Body of pancreas (tissue), 4 donors: ENCODE measurements around the gene MAEA. TPM values are rescaled to one million over a fixed set of nuclear protein-coding genes. Genes with fewer than 3 reads are reported as not detected.

Source experiments
- ATAC-seq: fragments of 150-250 bp; one replicate; pipeline ENCODE4 v1.9.1; 2016
- DNase-seq, 4 donors: peaks; one replicate each; pipeline ENCODE4 v3.0.0-alpha.2; 2019
- H3K27ac ChIP-seq, 4 donors: fragments of 200-600 bp; sonication (generic); 1 replicate in 3 of 4; 2 replicates in 1 of 4; pipeline versions ENCODE4 v1.5.1 to v1.6.1; 2016 to 2019; ENCODE audit warnings: mild to moderate bottlenecking in 1 of 4, mixed read lengths in 1 of 4, moderate library complexity in 1 of 4
- H3K27me3 ChIP-seq, 2 donors: fragments of 200-600 bp; sonication (generic); one replicate each; pipeline ENCODE4 v1.6.0; 2016; ENCODE audit warnings: mild to moderate bottlenecking in 1 of 2
- H3K36me3 ChIP-seq, 2 donors: fragments of 200-600 bp; sonication (generic); replicated peaks in 1 of 2; 2 replicates each; pipeline ENCODE4 v1.5.1; 2016; ENCODE audit warnings: low read depth in 2 of 2; ENCODE audit not compliant: insufficient read depth in 1 of 2
- H3K4me1 ChIP-seq: fragments of 200-600 bp; sonication (generic); one replicate; pipeline ENCODE4 v1.6.0; 2016
- H3K4me3 ChIP-seq, 2 donors: fragments of 200-600 bp; sonication (generic); 1 replicate in 1 of 2; 2 replicates in 1 of 2; pipeline ENCODE4 v1.5.1; 2016 to 2019
- H3K9me3 ChIP-seq, 3 donors: fragments of 200-600 bp; sonication (generic); 1 replicate in 2 of 3; 2 replicates in 1 of 3; pipeline ENCODE4 v1.5.1; 2016
- POLR2A ChIP-seq, 3 donors: fragments of 450-650 bp; IDR thresholded peaks; one replicate each; pipeline ENCODE4 v1.6.1; 2016; ENCODE audit warnings: antibody characterized with exemption in 3 of 3, mild to moderate bottlenecking in 2 of 3
- WGBS, 2 donors: methylation state at CpG; one replicate each; pipeline ENCODE4 v1.1.5; 2017; 5-methylcytosine and 5-hydroxymethylcytosine counted together
- intact Hi-C: fragments of 100-400 bp; cut with DNase I; formaldehyde crosslinking; loops from one replicate; pipeline ENCODE4 v1.15.1; 2023
- total RNA-seq, 2 donors: library from RNA; depleted of rRNA; stranded (reverse); fragments of >200 nt; gene quantifications; one replicate each; pipeline ENCODE4 v1.1.0, GENCODE V29; 2016
- TF ChIP-seq, protein P1 (sequence below), 7 experiments: fragments of 450-650 bp in 4 of 7; fragments of 200-600 bp in 3 of 7; sonication (generic) in 3 of 7; IDR thresholded peaks; one replicate each; pipeline ENCODE4 v1.5.1; 2016 to 2019; ENCODE audit warnings: antibody characterized with exemption in 7 of 7

MAEA gene
- total RNA-seq, 2 donors from 2014 or later, result 68.7 to 88.0 TPM

DNA sequence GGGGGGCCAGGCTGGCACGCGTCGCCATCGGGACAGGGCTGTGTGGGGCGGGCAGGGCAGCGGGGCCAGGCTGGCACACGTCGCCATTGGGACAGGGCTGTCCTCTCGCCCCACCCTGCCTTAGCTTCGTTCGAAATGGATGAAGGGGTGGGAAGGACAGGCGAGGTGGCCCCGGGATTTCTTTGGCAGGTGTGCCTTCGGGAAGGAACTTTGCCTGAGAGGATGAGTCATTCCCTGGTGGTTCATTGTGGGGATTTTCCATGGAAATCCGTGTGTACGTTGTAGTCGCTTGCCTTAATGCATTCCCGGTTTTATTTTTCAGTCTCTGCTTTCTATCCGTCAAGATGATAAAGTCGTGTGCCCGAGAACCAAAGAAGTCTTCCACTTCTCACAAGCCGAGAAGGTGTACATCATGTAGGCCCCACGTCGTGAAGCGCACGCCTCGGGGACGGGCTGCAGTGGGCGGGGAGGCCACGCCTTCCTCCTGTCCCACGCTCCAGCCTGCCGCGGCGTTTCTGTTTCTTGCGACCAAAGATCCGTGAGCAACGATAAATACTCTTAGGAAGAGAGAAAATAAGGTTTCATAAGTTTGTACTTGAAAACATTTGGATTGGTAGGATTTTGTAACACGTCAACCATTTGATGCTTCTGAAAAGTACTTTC lies 49.2 kb downstream of the MAEA start:
- 96% methylated on average over 35 to 37 of the region's 38 CpGs for WGBS, 2 donors
- H3K4me1 ChIP-seq, result no peaks in the 10 kb centered on the region
- no peak for ATAC-seq
- TF ChIP-seq POLR2A (IDR thresholded peaks at IDR 0.05), result no peak
- TF ChIP-seq, protein P1, sequence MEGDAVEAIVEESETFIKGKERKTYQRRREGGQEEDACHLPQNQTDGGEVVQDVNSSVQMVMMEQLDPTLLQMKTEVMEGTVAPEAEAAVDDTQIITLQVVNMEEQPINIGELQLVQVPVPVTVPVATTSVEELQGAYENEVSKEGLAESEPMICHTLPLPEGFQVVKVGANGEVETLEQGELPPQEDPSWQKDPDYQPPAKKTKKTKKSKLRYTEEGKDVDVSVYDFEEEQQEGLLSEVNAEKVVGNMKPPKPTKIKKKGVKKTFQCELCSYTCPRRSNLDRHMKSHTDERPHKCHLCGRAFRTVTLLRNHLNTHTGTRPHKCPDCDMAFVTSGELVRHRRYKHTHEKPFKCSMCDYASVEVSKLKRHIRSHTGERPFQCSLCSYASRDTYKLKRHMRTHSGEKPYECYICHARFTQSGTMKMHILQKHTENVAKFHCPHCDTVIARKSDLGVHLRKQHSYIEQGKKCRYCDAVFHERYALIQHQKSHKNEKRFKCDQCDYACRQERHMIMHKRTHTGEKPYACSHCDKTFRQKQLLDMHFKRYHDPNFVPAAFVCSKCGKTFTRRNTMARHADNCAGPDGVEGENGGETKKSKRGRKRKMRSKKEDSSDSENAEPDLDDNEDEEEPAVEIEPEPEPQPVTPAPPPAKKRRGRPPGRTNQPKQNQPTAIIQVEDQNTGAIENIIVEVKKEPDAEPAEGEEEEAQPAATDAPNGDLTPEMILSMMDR (IDR thresholded peaks at IDR 0.05), result no peak
- peaks cover 0 to 32% of the 10 kb centered on the region in 2 donors for H3K36me3 ChIP-seq
- DNase-seq, result no peak
- intact Hi-C loops, result no loop called here
- no peak overlapping the region for H3K4me3 ChIP-seq
- H3K27ac ChIP-seq, result no peak overlapping the region
- no peaks in the 10 kb centered on the region for H3K27me3 ChIP-seq
- H3K9me3 ChIP-seq, result no peaks in the 10 kb centered on the region

DNA sequence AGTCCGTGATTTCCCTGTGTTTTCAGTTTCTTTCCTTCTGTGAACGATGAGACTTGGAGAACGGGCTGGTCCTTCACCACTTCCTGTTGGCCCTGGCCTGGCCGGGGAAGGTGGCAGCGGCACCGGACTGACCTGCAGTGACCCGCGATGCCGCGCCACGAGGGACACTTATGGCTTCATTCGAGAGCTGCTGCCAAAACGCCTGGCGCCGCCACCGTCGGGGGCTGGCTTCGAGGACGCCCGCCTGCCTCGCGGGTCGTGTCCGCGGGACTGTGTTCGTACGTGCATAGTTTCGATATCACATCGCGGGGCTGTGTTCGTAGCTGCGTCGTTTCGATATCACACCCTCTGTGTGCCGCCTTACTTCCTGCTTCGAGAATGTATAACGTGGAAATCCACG lies 49.8 kb downstream of the MAEA start:
- no peak for TF ChIP-seq POLR2A (IDR thresholded peaks at IDR 0.05)
- TF ChIP-seq, protein P1 (IDR thresholded peaks at IDR 0.05), result no peak
- no peak overlapping the region for H3K4me3 ChIP-seq
- H3K4me1 ChIP-seq, result no peaks in the 10 kb centered on the region
- no peaks in the 10 kb centered on the region for H3K27me3 ChIP-seq
- ATAC-seq, result no peak
- 94 to 97% methylated on average over 38 of the region's 38 CpGs for WGBS, 2 donors
- peaks cover 0 to 29% of the 10 kb centered on the region in 2 donors for H3K36me3 ChIP-seq
- no peak for DNase-seq
- intact Hi-C loops, result no loop called here
- H3K27ac ChIP-seq, result no peak overlapping the region
- H3K9me3 ChIP-seq, result no peaks in the 10 kb centered on the region

DNA sequence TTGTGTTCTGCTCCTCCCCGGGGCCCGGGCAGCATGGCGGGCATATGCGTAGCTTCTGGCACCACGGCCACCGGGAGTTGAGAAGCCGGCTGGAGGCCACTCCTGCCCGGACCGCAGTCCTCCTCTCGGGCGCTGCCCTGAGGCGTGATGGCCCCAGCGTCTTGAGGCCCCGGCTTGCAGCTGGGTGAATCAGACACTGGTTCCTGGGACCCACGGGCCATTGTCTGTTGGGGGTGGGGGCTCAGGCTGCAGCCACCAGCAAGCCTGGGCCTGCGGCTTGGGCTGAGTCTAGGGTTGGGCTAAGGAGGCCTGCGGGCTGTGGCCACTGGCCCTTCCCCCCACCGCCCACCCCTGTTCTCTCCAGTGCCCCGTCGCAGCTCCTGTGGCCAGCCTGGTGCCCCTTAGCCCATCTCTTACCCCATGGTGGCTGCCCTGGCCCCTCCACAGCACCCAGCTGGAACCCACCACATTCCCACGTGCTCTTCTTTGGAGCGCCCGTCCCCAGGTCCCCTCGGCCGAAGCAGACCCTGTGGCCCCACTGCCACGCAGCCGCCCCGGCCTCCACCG lies 50.6 kb downstream of the MAEA start:
- ATAC-seq (no peak), DNase-seq (no peak)
- Histone ChIP-seq H3K4me1 (peaks cover 7% of the 10 kb centered on the region), H3K9me3 (no peaks in the 10 kb centered on the region), H3K4me3 (no peak overlapping the region), H3K27me3 (no peaks in the 10 kb centered on the region), H3K27ac (no peak overlapping the region), H3K36me3 (peaks cover 0 to 24% of the 10 kb centered on the region in 2 donors)
- intact Hi-C loops, result loop anchor here (5.0 kb wide), 1 partner anchor 88 kb away; no protein-coding TSS in a partner anchor
- TF ChIP-seq, protein P1 (IDR thresholded peaks at IDR 0.05), result no peak
- TF ChIP-seq POLR2A (IDR thresholded peaks at IDR 0.05), result no peak
- WGBS, 2 donors, result 79 to 95% methylated on average over 17 to 27 of the region's 29 CpGs

DNA sequence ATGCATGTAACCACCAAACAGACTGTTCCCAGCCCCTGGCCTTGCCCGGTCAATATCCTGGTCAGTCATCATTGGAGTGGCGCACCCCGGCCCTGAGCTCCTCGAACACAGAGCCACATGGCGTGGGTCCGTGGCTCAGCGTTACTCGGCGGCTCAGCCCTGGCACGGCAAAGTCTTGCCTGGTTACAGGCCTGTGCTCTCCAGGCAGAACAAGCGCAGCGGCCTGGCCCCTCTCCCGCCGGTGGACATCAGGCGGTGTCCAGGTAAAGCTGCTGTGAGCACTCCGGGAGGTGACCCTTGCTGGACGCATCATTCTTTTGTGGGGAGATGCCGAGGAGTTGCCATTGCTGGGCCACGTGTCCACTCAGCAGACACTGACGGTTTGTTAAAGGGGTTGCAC lies 51.2 kb downstream of the MAEA start:
- ATAC-seq (no peak), DNase-seq (no peak)
- H3K27ac ChIP-seq, result no peak overlapping the region
- no peak for TF ChIP-seq POLR2A (IDR thresholded peaks at IDR 0.05)
- TF ChIP-seq, protein P1 (IDR thresholded peaks at IDR 0.05), result no peak
- peaks cover 13% of the 10 kb centered on the region for H3K4me1 ChIP-seq
- peaks cover 0 to 24% of the 10 kb centered on the region in 2 donors for H3K36me3 ChIP-seq
- H3K27me3 ChIP-seq, result no peaks in the 10 kb centered on the region
- WGBS, 2 donors, result 97 to 100% methylated on average over 8 to 20 of the region's 20 CpGs
- H3K9me3 ChIP-seq, result no peaks in the 10 kb centered on the region
- intact Hi-C loops, result loop anchor here (5.0 kb wide), 1 partner anchor 89 kb away; no protein-coding TSS in a partner anchor
- no peak overlapping the region for H3K4me3 ChIP-seq
